C4-2B (cell line): ENCODE measurements around the gene KIR2DL4.

Source experiments
- CTCF ChIP-seq: fragments of 450-650 bp; conservative IDR thresholded peaks from 2 replicates; pipeline ENCODE4 v1.5.1; 2017; ENCODE audit warnings: mild to moderate bottlenecking
- ZFX ChIP-seq: fragments of 450-650 bp; IDR thresholded peaks from 2 replicates; pipeline ENCODE4 v1.6.1; 2017

- TF ChIP-seq CTCF: no peak
- no peak for TF ChIP-seq ZFX
These were observed 691 bp downstream of the KIR2DL4 start for GRCh38 chr19:54804101-54804500.
